Measurements from ENCODE around the gene VNN1. TPM values are rescaled to one million over a fixed set of nuclear protein-coding genes. Genes with fewer than 3 reads are reported as not detected.
A peak's percentile ranks its signal among the peaks of the same experiment; 100 is the strongest.
"Not testable (repeated sequence)": the region's sequence is repeated elsewhere in the genome, so short reads cannot be mapped to it uniquely, and the experiment has no call there.

VNN1 gene
- total RNA-seq, 1 experiment from 2014 or later, result 6.6 TPM

DNA sequence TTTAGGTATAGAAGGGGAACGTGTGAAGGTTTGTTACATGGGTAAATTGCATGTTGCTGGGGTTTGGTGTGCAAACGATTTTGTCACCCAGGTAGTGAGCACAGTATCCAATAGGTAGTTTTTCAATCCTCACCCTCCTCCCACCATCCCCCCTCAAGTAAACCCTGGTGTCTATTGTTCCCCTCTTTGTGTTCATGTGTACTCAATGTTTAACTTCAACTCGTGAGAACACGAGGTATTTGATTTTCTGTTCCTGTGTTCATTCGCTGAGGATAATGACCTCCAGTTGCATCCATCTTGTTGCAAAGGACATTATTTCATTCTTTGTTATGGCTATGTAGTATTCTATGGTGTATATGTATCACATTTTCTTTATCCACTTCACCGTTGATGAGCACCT, 11.6 kb upstream of the VNN1 start:
- DNase-seq (ENCODE audit: low read depth), result no peak

DNA sequence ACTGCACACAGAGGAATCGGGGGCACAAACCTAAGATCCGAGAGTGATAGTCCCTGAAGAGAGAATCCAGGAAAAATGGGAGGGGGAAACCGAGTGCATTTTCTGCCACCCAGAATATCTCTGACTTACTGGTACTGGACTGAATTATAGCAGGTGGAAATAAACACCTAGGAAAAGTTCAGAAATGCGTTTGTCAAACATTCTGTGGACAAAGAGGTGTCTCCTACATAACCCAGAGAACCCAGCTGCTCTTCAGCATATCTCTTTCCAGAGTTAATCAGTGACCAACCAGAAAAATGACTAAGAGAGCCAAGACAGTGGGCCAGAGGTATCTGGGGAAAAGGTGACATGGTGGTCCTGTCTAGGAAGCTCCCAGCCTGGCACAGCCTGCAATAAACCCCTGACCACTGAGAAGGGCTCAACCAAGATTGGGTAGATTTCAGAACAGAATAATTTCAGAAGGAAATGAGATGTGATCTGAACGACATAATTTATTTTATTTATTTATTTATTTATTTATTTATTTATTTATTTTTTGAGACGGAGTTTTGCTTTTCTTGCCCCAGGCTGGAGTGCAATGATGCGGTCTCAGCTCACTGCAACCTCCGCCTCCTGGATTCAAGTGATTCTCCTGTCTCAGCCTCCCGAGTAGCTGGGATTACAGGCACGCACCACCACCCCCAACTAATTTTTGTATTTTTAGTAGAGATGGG, 6.0 kb upstream of the VNN1 start:
- DNase-seq (ENCODE audit: low read depth), result no peak

DNA sequence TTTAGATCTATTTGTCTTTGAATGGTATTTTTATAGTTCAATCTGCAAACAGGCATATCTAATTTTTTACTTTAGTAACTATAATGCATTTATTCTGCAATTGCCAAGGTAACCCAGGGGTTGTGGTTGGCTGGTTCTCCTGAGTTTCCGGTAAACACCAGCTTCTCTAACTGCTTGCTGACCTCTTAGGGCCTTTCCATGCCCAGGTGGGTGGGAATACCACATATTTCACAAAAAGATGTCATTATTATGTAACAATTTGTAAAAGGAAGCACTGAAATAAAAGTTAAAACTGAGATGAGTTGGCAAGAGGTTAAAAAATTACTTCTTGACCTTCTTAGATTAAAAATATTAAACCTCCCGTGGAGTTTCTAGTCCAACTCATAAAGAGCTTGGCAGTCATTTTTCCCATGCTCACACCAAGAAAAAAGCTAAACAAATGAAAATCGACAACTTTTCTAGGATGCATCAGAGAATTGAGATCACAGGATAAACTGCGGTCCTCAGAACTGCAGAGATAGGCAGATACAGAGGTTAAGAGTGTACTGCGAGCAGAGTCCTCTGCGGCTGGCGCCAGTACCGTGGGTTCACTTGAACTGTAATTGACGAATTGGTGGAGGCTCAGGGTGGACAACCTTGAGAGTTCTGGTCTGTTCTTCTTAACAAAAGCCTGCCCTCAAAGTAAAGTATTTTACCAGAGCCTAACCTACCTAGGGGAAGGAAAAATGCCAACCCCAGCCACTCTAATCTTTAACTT, 2.2 kb upstream of the VNN1 start:
- DNase-seq (ENCODE audit: low read depth), result no peak

DNA sequence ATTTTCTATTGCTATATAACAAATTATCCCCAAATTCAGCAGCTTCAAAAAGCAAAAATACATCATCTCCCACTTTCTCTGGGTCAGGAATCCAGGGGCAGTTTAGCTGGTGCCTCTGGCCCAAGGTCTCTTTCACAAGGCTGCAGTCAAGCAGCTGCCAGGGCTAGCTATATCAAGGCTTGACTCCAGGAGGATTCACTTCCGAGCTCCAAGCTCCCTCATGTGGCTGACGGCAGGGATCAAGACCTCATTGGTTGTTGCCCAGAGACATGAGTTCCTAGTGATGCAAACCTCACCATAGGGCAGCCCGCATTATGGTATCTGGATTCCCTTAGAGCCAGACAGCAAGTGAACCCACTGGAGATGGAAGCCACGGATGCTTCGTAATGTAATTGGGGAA, 1.3 kb upstream of the VNN1 start:
- DNase-seq (ENCODE audit: low read depth), result peak; percentile 85

DNA sequence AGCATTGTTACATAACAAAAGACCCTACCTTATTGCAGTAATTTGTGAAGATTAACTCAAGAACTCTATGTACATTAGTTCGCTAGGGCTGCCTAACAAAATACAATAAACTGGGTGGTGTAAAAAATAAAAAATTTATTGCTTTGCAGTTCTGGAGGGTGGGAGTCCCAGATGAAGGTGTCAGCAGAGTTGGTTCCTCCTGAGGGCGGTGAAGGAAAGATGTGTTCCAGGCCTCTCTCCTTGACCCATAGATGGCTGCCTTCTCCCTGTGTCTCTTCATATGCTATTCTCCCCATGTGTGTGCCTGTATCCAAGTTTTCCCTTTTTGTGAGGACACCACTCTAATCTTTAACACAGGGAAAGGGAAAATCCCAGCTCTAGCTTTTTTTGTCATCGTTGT, 305 bp upstream of the VNN1 start:
- DNase-seq (ENCODE audit: low read depth), result no peak

DNA sequence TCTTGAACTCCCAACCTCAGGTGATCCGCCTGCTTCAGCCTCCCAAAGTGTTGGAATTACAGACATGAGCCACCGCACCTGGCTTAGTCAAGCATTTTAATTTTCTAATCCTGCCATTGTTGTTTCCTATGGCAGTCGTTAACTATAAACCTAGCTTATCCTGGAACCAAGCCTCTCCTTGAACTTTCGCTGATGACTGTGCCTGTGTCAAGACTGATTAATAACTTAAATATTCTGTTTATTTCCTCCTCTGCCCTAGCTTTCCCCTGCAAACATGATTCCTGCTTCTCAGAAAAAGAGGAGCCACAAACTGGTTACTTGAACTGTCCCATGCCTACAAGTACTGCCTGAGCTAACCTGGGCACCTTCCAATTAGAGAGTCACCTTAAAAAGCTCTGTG, 1.5 kb downstream of the VNN1 start:
- DNase-seq (ENCODE audit: low read depth), result peak; percentile 71

DNA sequence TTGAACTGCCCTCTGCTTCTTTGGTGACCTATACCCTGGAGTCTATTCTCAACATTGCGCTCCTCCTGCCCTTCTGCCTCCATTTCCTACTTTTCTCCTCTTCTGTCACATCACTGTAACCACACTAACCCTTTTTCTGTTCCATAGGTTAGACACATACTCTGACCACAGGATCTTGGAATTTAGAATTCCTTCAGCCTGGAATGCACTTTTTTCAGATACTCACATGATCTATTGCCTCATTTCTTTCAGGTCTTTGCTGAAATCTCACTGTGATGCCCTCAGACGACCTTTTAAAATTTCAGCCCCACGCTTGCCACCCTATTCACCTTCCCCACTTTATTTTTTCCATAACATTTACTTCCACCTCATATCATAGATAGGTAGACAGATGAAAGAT, 5.1 kb downstream of the VNN1 start:
- DNase-seq (ENCODE audit: low read depth), result no peak

DNA sequence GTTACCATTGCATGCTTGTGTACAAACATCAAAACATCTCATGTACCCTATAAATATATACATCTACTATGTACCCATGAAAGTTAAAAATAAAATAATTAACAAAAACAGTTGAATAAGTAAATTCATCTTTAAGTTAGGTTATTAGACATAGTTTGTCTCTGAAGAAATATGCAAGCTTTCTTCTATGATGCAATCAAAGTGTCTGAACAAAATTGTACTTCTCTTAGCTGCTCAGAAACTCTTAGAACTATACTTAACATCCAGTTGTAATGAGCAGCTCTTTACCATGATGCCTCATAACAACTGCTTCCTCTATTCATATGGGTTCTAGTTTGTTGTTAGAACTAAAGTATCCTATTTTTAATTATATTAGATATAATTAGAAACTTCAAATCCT, 5.9 kb downstream of the VNN1 start:
- no peak for DNase-seq (ENCODE audit: low read depth)

DNA sequence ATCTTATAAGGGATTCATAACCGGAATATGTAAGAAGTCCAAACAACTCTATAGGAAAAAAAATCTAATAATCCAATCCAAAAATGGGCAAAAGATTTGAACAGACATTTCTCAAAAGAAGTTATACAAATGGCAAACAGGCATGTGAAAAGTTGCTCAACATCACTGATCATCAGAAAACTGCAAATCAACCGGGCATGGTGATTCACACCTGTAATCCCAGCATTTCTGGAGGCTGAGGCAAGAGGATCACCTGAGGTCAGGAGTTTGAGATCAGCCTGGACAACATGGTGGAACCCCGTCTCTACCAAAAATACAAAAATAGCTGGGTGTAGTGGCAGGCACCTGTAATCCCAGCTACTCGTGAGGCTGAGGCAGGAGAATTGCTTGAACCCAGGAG, 7.1 kb downstream of the VNN1 start:
- DNase-seq (ENCODE audit: low read depth), result not testable (repeated sequence)

DNA sequence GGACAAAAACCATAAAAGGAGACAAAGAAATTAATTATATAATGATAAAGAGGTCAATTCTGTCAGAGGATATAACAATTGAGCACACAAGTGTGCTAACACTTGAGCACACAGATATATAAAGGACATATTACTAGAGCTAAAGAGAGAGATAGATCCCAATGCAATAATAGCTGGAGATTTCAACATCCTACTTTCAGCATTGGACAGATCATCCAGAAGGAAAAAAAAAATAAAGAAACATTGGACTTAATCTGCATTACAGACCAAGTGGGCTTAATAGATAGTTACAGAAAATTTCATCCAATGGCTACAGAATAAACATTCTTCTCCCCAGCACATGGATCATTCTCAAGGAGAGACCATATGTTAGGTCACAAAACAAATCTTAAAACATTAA, 9.9 kb downstream of the VNN1 start:
- DNase-seq (ENCODE audit: low read depth), result no peak

DNA sequence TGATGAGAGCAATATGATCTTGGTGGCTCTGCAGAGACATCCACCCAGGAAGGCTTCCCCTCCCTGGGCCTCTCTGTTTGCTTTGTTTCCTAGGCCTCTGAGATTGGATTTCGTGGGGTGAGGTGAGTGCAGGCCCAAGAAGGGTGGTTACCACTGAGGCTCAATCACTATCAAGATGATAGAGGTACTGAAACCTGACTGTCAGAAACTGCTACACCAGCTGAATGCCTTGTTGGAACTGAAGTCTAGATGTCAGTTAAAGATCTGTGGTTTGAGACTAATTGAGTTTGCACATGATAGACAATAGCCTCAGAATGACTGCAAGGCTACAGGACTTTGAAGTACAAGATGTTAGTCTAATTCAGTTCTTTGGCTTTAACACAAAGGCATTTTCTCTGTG, 15.2 kb downstream of the VNN1 start:
- no peak for DNase-seq (ENCODE audit: low read depth)

DNA sequence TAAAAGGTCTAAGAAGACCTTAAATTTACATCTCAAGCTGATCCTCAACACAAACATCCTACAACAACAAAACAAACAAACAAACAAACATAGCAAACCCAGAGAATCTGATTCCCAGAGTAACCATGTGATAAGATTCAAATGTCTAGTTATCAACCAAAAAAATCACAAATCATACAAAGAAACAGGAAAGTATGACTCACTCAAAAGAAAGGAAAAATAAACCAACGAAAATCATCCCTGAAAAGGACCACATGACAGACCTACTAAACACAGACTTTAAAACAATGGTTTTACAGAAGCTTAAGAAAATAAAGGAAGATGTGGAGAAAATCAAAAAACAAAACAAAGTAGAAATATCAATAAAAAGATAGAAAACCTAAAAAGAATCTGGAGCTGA, 18.1 kb downstream of the VNN1 start:
- no peak for DNase-seq (ENCODE audit: low read depth)

DNA sequence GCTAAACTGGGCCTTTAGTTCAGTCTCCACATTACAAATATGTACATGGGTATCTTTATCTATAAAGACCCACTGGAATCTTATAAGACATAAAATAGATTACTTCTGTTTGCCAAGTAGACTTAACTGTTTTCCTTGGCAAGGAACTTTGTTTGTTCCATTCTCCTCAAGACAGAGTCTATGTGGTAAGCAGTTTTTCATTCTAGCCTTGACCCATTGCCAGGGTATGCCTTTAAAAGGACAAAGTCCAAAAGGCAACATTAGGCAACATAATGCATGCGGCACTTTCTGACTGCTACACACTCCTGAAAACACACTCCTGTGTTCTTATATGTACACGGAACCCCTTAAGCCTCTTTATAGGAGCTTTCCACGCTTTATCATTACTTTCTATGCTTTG, 20.4 kb downstream of the VNN1 start:
- no peak for DNase-seq (ENCODE audit: low read depth)

DNA sequence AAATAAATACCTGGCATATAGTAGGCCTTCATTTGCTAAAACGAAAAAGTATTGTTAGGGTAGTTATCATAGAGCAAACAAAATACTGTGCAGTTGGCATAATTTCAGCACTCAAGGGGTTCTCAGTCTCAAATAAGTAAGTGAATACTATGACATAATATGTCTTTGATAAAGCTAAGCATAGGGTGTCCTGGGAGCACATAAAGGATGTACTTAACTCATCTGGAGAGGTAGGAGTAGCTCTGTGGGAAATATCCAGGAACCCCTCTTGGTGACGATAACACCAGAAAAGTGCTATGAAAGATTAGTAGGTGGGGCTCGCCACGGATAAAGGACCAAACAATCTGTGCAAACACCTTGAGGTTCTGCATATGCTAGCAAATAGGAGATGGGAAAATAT, 23.2 kb downstream of the VNN1 start:
- DNase-seq (ENCODE audit: low read depth), result no peak

DNA sequence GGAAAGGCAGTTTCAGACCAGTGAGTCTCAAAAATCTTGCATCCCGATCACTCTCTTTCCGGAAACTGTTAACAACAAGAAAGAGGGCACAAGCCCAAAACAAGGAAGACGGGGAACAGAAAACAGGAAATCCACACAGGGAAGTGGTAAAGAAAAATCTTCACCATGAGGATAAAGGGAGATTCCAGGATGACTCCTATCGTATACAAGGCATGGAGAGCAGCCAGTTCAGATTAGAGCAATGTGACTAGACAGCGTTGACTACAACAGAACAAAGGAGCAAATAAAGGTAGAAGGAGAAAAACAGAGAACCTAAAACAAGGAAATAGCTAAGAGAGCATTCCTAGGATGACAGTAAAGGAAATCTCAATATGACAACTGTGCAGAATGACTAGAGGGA, 26.5 kb downstream of the VNN1 start:
- peak; percentile 35 for DNase-seq (ENCODE audit: low read depth)

DNA sequence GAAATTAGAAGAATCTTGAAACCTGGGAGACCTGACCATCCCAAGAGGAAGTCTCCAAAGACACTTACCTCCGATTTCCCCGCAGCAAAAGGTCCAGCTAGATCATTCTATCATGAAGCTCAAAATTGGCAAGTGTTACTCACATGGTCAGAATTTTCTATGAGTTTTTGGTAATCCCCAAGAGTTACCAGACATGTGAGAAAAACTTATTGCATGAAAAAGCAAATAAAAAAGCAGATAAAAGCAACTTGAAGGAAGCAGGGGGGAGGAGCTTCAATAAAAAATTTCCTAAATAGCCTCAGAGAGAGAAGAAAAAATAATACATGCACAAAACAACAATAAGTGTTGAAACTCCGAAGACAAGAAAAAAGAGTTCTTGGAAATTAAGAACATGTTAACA, 27.3 kb downstream of the VNN1 start:
- DNase-seq (ENCODE audit: low read depth), result no peak

DNA sequence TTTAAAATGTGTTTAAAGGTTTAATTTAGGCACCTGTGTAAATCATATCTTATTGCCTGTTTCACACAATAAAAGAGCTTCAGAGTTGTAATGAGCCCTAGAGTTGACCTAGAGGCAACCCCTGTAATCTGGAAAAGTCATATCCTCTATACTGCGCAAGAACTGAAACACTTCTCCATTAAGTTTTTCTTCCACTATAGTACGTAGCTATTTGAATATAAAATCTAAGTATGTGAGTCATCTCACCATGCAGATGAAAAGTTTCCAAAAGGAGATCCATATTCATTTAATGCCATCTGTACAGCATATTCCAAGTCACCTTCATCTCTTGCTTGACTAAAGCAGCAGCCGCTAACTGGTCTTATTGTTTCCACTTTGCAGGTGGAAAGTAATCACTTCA, 28.8 kb downstream of the VNN1 start:
- no peak for DNase-seq (ENCODE audit: low read depth)

DNA sequence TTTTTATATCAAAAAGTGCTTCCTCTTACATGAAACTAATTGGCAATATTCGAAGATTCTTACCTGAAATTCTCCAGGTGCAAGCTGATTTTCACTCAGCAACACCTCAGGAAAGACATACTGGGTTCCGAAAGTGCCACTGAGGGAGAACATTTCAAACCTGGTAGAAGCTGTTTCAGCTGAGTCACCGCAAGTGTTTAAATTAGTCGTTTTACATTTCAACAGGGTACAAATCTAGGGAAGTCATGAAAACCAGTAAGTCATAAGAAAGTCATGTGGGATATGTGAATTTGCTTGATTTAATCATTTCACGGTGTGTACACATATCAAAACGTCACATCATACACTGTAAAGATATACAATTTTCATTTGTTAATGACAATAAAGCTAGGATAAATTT, 29.6 kb downstream of the VNN1 start:
- no peak for DNase-seq (ENCODE audit: low read depth)

DNA sequence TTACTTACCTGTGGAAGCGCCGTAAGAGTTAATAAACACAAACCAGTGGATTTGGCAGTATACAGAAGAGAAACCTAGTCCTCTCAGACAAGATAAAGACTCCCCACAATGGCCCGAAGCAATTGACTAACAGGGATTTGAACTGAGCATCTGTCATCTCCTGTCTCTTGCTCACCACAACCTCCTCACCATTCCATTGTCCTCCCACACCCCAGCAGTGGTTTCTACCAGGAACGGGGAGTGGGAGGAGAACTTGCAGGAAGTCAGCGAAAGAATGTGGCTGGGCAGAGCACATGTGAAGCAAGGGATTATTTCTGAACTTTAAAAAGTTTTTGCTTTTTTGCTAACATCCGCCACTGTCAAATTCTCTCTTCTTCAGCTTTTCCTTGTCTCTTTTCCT, 30.3 kb downstream of the VNN1 start:
- DNase-seq (ENCODE audit: low read depth), result peak; percentile 81

DNA sequence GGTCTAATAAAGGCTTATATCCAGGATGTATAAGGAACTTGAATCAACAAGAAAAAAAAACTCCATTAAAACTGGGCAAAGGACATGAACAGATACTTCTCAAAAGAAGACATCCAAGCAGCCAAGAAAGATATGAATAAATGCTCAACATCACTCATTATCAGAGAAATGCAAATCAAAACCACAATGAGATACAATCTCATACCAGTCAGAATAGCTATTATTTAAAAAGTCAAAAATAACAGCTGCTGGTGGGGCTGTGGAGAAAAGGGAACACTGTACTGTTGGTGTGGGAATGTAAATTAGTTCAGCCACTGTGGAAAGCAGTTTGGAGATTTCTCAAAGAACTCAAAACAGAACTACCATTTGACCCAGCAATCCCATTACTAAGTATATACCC, 34.8 kb downstream of the VNN1 start:
- peak; percentile 32 for DNase-seq (ENCODE audit: low read depth)

DNA sequence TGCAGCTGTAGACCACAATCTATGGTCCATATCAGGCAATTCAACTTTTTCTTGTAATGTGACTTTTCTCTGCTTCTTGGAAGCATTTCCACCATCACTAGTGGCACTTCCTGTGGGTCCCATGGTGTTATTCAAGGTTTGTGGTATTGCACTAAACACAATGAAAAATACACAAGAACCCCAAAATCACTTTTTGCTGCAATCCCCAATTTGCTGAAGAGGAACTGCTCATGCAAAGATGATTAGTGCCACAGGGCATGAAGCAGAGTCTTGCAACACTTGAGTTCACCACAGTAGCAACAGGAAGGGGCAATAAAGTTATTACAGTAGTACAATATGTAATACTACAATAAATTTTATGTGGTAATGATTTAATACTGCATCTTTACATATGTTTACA, 38.1 kb downstream of the VNN1 start:
- DNase-seq (ENCODE audit: low read depth), result no peak

DNA sequence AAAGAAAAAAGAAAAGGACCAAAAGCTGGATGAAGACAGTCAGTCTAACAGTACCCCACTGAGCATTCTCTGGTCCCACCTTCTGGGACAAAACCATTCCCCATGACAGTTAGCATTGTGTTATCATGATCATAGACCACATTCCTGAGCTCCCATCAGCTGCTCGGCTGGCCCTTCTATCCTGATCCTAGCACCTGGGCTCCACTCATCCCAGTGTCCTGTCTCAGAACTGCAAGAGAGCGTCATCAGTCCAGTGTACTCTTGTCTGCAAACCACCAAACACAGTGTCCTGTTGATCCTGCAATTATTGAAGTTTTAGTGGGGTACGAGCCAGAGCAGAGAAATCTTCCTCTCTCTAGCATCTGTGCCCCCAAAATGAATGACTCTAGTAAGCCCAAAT, 38.9 kb downstream of the VNN1 start:
- no peak for DNase-seq (ENCODE audit: low read depth)

DNA sequence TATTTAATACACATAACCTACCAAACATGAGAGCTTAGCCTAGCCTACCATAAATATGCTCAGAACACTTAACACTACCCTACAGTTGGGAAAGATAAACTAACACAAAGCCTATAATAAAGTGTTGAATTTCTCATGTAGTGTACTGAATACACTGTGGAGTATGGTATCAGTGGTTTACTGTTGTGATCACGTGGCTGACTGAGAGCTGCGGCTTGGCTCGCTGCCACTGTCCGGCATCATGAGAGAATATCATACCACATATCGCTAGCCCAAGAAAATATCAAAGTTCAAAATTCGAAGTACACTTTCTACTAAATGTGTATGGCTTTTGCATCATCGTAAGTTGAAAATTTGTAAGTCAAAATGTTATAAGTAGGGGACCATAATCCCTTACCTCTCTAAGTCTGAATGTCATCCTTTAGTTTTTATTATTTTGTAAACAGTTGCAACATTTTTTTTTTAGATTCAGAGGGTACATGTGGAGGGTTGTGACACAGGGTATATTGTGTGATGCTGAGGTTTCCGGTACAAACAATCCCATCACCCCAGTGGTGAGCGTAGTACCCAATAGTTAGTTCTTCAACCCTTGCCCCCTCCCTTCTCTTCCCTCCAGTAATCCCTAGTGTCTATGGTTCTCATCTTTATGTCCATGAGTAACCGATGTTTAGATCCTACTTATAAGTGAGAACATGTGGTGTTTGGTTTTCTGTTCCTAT, 40.3 kb downstream of the VNN1 start:
- DNase-seq (ENCODE audit: low read depth), result peak; percentile 58

Measured in LHCN-M2 (cell line).